Peyer's patch (tissue), 4 donors: ENCODE measurements around the gene SIK2. TPM values are rescaled to one million over a fixed set of nuclear protein-coding genes. Genes with fewer than 3 reads are reported as not detected.

Source experiments
- DNase-seq, 3 donors: peaks; one replicate each; pipeline ENCODE4 v3.0.0-alpha.2; 2017 to 2019
- H3K27ac ChIP-seq, 4 donors: fragments of 200-600 bp; sonication (generic); one replicate each; pipeline ENCODE4 v1.5.1; 2016 to 2019
- H3K27me3 ChIP-seq, 2 donors: fragments of 200-600 bp; sonication (generic); one replicate each; pipeline ENCODE4 v1.5.1; 2019
- H3K36me3 ChIP-seq, 3 donors: fragments of 200-600 bp; sonication (generic); one replicate each; pipeline ENCODE4 v1.5.1; 2016 to 2019
- H3K4me1 ChIP-seq, 4 donors: fragments of 200-600 bp; sonication (generic); one replicate each; pipeline ENCODE4 v1.5.1; 2016 to 2019
- H3K4me3 ChIP-seq, 4 donors: fragments of 200-600 bp; sonication (generic); 1 replicate in 3 of 4; 2 replicates in 1 of 4; pipeline ENCODE4 v1.5.1; 2016 to 2019; ENCODE audit warnings: mild to moderate bottlenecking in 1 of 4
- H3K9me3 ChIP-seq, 4 donors: fragments of 200-600 bp; sonication (generic); one replicate each; pipeline ENCODE4 v1.5.1; 2016 to 2019; ENCODE audit warnings: mild to moderate bottlenecking in 1 of 4
- POLR2A ChIP-seq, 2 donors: fragments of 450-650 bp; IDR thresholded peaks; one replicate each; pipeline ENCODE4 v1.5.1; 2017; ENCODE audit warnings: antibody characterized with exemption in 2 of 2, mild to moderate bottlenecking in 2 of 2, moderate library complexity in 2 of 2
- total RNA-seq, 4 donors: library from RNA; depleted of rRNA; stranded (reverse); fragments of >200 nt; gene quantifications; one replicate each; pipeline ENCODE4 v1.1.0, GENCODE V29; 2016
- TF ChIP-seq, protein P1 (sequence below), 6 experiments: fragments of 450-650 bp in 4 of 6; fragments of 200-600 bp in 2 of 6; sonication (generic) in 1 of 6; IDR thresholded peaks; one replicate each; pipeline ENCODE4 v1.5.1; 2017 to 2019; ENCODE audit warnings: antibody characterized with exemption in 6 of 6, mild to moderate bottlenecking in 3 of 6, moderate library complexity in 1 of 6

SIK2 gene
- total RNA-seq, 4 donors from 2014 or later = 12.4 to 16.3 (median 14.4) TPM

DNA sequence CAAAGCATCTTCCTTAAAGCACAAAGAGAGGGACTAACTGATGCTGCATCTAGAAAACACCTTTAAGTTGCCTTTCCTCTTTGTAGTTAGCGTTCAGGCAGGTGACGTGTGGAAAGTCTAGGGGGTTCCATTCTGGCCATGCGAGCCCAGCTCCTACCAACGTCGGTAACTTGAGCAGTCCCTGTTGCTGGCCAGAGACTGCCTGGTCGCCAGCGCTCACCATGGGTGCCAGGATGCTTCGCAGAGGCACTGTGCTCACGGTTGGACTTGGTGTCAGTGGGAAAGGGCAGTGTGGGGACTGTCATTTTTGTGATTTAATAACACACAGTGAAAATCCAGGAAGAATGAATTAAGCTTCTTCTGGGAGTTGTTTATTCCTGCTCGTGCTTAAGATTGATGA lies 123.4 kb downstream of the SIK2 start:
- Histone ChIP-seq H3K27ac (no peak overlapping the region), H3K27me3 (no peaks in the 10 kb centered on the region), H3K4me1 (peaks cover 0 to 18% (median 0%) of the 10 kb centered on the region in 4 donors), H3K36me3 (peaks cover 0 to 73% (median 0%) of the 10 kb centered on the region in 3 donors), H3K4me3 (no peak overlapping the region), H3K9me3 (no peaks in the 10 kb centered on the region)
- TF ChIP-seq POLR2A (IDR thresholded peaks at IDR 0.05) = no peak
- TF ChIP-seq, protein P1, sequence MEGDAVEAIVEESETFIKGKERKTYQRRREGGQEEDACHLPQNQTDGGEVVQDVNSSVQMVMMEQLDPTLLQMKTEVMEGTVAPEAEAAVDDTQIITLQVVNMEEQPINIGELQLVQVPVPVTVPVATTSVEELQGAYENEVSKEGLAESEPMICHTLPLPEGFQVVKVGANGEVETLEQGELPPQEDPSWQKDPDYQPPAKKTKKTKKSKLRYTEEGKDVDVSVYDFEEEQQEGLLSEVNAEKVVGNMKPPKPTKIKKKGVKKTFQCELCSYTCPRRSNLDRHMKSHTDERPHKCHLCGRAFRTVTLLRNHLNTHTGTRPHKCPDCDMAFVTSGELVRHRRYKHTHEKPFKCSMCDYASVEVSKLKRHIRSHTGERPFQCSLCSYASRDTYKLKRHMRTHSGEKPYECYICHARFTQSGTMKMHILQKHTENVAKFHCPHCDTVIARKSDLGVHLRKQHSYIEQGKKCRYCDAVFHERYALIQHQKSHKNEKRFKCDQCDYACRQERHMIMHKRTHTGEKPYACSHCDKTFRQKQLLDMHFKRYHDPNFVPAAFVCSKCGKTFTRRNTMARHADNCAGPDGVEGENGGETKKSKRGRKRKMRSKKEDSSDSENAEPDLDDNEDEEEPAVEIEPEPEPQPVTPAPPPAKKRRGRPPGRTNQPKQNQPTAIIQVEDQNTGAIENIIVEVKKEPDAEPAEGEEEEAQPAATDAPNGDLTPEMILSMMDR (IDR thresholded peaks at IDR 0.05) = no peak
- no peak for DNase-seq

DNA sequence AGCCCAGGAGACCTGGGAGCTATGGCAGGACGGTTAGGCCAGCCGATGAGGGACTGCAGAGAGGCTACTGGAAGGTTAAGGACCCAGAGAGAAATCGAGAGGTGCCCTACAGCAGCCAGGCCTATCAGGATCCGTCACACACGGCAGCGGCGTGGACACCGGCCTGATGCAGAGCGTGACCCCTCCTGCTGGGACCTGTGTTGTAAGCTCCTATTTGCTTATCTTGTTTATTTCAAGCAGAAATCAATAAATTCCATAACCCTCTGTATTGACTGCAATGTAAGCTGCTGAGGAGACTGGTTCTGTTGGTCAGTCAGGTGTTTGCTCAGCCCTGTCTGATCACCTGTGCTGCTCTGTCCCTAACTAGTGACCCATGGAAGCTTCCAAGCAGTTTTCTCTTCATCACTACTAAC lies 124.1 kb downstream of the SIK2 start:
- Histone ChIP-seq H3K9me3 (no peaks in the 10 kb centered on the region), H3K27ac (no peak overlapping the region), H3K4me3 (no peak overlapping the region), H3K36me3 (peaks cover 0 to 66% (median 0%) of the 10 kb centered on the region in 3 donors), H3K4me1 (peaks cover 0 to 25% (median 0%) of the 10 kb centered on the region in 4 donors), H3K27me3 (no peaks in the 10 kb centered on the region)
- TF ChIP-seq, protein P1 (IDR thresholded peaks at IDR 0.05) = no peak
- no peak for DNase-seq

DNA sequence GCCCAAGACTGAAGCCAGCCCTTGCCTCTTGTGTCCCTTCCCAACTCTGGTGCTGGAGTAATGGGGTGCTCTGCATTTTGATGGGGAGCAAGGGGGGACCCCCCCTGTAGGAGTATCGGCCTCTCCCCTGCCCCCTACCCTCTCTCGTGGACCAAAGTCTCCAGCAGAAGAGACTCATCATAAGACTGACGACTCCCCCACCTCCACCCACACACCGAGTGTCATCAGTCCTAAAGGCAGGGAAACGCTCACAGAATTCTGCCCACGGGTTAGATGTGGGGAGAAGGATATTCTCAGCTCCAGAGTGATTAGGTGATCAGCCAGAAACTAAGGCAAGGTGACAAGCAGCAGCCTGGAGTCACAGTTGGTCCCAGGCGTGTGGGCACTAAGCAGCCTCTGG lies 125.2 kb downstream of the SIK2 start:
- Histone ChIP-seq H3K4me3 (no peak overlapping the region), H3K36me3 (peaks cover 0 to 55% (median 0%) of the 10 kb centered on the region in 3 donors), H3K4me1 (peaks cover 0 to 26% (median 0%) of the 10 kb centered on the region in 4 donors), H3K27ac (no peak overlapping the region), H3K9me3 (no peaks in the 10 kb centered on the region), H3K27me3 (no peaks in the 10 kb centered on the region)
- no peak for TF ChIP-seq POLR2A (IDR thresholded peaks at IDR 0.05)
- TF ChIP-seq, protein P1 (IDR thresholded peaks at IDR 0.05) = no peak
- no peak for DNase-seq

DNA sequence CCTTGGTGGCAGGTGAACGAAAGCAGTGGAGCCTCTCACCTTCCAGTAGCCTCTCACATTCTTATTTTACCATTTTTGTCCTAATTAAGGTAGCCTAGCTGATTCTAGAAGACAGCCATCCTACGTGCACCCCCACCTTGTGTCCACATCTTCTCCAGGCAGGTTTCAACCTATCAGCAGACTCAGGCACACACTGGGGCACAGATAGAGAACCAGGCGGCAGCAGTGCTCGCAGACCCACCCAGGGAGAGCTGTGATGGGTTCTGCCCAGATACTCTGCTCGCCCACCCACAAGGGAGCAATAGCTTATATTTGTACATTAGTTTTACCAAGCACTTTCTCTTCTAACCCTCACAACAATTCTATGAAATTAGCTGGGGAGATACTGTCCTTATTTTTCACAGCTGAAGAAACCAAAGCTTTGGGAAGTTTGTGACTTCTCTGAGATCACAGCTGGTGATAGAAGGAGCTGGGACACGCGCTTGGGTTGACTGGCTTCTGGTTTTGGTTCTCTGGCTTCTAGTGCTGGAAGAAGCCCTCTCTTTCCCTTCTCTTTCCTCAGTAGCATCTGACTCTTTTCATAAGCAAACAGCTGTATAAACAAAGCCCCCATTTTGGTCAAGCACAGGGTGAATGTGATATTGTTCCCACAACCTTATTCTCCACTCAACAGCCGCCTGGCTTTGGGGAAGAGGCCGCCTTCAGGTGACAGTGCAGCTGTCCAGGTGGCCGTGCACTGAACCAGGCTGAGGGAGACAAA lies 127.0 kb downstream of the SIK2 start:
- no peaks in the 10 kb centered on the region for H3K27me3 ChIP-seq
- no peak overlapping the region for H3K4me3 ChIP-seq
- TF ChIP-seq, protein P1 (IDR thresholded peaks at IDR 0.05) = no peak
- no peak for TF ChIP-seq POLR2A (IDR thresholded peaks at IDR 0.05)
- H3K4me1 ChIP-seq = peaks cover 0 to 42% (median 0%) of the 10 kb centered on the region in 4 donors
- peak overlapping the region in 3 of 4 donors; percentile 0 to 31 (median 19) for H3K27ac ChIP-seq
- H3K36me3 ChIP-seq = peaks cover 0 to 37% (median 0%) of the 10 kb centered on the region in 3 donors
- DNase-seq = no peak
- no peaks in the 10 kb centered on the region for H3K9me3 ChIP-seq

DNA sequence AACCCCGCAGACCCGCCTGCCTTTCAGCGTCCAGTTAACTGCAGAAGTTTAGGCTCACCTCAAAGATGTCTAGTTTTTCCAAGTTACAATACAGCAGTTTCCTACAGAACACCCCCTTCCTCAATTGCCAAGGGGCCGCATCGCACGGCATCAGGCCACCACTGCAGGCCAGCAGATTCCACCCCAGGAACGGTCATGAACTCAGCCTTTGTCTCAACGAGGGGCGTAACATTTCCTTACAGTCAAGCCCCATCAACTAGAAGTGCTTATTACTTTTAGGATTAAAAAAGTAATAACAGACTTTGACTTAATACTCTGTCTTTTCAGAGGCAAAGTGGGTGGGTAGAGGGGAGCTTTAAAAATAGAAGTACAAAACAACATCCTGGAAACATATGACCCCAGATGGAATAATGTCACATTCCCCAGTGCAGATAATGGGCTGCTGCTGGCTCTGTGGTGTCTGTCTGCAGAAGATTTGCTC lies 127.6 kb downstream of the SIK2 start:
- peak overlapping the region in 3 of 4 donors; percentile 0 to 31 (median 19) for H3K27ac ChIP-seq
- H3K36me3 ChIP-seq = peaks cover 0 to 31% (median 0%) of the 10 kb centered on the region in 3 donors
- H3K27me3 ChIP-seq = no peaks in the 10 kb centered on the region
- no peak overlapping the region for H3K4me3 ChIP-seq
- no peak for DNase-seq
- peaks cover 0 to 48% (median 0%) of the 10 kb centered on the region in 4 donors for H3K4me1 ChIP-seq
- no peaks in the 10 kb centered on the region for H3K9me3 ChIP-seq
- TF ChIP-seq, protein P1 (IDR thresholded peaks at IDR 0.05) = no peak
